GM20431 (cell line): ENCODE measurements around the gene PKNOX2.

ENCODE experiments used
- in situ Hi-C: fragments of 300-500 bp; cut with MseI, MboI; formaldehyde crosslinking; loops from one replicate; pipeline ENCODE4 v1.15.0; 2020; ENCODE audit warnings: low sequenced_read_pairs; ENCODE audit not compliant: unreplicated experiment

Gene PKNOX2, protein sequence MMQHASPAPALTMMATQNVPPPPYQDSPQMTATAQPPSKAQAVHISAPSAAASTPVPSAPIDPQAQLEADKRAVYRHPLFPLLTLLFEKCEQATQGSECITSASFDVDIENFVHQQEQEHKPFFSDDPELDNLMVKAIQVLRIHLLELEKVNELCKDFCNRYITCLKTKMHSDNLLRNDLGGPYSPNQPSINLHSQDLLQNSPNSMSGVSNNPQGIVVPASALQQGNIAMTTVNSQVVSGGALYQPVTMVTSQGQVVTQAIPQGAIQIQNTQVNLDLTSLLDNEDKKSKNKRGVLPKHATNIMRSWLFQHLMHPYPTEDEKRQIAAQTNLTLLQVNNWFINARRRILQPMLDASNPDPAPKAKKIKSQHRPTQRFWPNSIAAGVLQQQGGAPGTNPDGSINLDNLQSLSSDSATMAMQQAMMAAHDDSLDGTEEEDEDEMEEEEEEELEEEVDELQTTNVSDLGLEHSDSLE

DNA sequence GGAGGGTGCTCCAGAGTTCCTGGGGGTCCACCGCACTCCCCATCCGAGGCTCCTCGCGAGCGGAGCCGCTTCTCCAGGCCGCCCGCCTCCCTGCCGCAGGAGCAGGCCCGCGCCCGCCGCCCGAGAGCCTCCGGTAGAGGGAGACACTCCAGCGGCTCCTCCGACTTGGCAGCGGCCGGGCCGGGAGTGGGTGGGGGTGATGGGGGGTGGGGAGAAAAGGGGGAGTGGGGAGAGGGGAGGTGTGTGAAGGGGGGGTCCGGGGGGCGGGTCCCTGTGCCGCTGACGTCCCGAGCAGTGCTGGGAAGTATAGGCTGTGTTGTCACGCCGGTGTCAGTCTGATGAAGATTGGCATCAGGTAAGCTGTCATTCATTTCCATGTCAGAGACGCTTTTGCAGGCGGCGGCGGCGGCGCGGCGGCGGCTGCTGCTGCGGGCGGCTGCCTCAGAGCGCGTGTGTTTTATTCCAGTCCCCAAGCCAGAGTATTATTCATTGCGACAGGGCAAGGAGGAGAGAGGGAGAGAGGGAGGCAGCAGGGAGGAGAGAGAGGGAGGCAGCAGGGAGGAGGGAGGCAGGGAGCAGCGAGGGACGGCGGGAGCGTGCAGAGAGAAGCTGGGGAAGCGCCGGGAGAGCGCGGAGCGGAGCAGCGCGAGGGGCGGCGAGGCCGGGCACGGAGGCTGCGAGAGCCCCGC lies at the start of gene PKNOX2:
TSS of gene PKNOX2 (plus strand) at position 330 of the 689 bp plus-strand sequence. CDS start 186,555 bp downstream, outside the sequence.
- in situ Hi-C loops: no loop called here

DNA sequence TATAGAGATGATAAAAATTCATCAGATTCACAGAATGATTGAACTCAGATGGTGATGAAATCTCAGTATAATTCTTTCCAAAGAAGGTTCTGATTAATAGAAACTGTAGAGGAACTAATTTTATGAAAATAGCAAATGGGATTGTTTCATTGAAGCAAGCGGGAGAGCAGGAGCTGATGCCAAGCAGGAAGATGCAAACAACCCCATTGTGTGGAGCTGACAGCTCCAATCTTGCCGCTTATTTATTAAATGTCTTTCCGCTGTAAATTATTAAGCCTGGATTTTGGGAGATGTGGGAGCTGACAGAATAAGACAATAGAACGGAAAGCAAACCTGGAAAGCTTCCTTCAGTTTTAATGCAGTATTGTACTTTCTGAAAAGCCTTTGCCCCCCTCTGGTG lies 47.1 kb upstream of the PKNOX2 start:
- in situ Hi-C loops: no loop called here

DNA sequence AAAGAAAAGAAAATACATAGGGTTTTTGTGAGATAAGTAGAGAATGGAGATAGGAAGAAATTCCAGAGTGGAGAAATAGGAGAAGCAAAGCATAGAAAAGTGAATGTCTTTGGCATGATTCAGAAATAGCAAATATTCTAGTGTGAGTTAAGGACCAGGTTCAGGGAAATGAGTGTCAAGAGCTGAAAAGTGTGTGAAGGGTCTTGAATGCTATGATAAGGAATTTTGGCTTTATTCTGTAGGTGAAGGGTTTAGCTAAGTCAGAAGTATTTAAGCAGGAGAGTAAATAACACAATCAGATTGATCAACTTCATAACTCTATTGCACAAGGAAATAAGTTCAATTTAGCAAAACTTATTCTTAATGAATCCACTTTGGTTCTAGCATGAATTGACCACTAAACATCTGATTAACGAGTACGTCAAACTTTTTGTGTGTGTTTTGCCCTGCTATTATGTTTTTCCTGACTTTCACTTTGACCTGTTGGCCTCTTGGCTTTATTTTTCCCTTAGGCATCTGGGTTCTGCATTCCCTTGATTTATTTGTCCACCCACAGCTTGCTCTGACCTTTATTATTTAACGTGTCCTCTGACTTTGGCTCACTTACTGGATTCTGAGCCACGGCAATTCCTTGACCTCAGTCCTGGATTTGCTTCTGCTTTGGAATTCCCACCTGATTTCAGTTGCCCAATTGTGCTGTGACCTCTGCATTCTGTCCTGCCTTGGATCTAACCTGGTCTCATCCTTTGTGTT lies 41.2 kb upstream of the PKNOX2 start:
- in situ Hi-C loops: no loop called here

DNA sequence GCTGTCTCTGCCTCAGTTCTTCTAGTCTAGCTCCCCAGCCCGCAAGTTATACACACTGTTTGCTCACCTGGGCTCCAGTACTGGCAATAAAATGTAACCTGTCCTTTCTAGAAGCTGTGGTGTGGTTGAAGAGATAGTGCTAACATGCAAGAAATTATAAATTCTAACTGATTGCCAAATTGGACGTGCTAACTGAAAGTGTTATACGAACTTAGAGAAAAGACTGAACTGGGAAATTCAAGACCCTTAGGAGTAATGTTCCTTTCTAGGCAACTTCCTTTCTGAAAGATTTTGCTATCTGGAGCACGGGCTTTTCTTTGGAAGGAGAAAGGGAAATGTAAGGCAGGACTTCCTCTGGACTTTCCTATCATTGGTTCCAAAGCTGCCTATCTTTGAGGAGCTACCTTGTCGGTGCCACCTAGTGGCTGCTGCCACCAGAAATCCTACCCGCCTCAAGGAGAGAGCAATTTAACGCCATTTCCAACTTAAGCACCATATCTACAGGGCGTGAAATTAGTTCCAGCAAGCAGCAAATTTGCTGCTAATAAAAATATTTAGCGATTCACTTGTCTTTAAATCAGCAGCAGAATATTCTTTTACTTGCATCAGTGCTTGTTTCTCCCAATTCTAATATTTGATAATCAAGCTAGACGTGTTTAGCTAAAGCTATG lies 40.5 kb upstream of the PKNOX2 start:
- in situ Hi-C loops: no loop called here

DNA sequence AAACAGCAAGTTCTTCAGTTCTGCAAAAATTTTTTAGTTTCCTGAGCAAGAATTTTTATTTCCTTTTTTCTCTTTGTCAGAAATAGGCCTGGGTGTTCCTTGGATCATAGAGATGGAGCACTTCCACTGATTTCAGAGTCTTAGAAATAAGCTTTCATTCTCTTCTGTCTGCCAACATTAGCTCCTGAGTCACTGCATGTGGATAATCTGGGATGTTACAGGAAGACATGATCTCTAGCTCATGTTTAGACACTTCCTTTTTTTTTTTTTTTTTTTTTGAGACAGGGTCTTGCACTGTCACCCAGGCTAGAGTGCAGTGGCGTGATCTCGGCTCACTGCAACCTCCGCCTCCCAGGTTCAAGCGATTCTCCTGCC lies 39.9 kb upstream of the PKNOX2 start:
- in situ Hi-C loops: no loop called here

DNA sequence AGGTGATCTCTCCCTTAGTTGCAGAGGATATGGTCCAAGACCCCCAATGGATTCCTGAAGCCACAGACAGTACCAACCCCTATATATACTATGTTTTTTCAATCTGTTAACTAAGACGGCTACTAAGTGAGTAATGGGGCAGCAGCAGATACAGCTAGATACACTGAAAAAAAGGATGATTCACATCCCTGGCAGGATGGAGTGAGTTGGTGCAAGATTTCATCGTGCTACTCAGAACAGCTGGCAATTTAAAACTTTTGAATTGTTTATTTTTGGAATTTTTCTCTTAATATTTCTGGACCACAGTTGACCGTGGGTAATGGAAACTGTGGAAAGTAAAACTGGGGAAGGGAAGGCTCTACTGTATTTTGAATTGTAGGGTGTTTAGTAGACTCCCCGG lies 36.1 kb upstream of the PKNOX2 start:
- in situ Hi-C loops: no loop called here

DNA sequence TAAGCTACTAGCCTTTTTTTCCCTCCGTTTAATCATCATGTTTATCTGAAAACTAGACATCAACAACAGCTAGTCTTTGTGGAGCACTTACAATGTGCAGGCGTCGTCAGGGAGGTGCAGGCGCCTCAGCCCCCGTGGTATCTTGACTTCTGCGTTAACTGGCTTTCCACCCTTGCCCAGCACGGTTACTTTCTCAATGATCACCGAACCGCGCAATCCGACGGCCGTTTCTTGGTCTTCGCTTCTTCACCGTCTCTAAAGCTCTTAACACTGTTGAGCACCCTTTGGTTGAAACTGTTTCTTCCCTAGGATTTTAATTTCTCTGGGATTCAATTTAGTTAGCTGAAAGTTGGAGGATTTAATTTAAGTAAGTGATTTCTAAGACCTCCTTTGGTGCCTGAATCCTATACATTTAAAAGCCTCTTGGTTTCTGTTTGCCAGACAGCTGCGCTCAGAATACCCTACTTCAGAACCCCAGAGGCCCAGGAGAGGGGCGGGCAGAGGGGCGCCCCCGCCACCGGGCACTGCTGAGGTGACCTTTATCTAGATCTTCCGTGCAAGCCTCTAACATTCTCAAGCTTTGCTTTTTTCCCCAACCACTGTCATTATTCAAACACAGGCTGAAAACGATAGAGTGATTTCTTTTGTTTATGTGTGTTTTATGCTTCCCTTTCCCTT lies 35.1 kb upstream of the PKNOX2 start:
- in situ Hi-C loops: no loop called here

DNA sequence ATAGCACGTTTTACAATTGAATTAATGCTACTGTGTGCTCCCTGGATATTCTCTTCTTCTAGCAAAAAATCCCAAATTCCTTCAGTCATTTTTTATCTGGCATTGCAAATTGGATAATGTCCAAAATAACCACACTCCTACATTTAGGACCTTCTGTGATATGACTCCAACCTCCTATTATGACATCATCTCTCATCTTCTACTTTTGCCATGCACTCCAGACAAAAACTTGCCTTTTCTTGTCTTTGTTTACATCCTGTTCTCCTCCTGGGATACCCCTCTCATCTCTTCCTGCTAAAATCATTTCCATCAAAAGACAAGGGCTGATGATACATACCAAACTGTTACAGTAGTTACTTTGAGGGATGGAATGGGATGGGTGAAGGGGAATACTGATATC lies 32.5 kb upstream of the PKNOX2 start:
- in situ Hi-C loops: loop anchor here (10.0 kb wide), 1 partner anchor 157 kb away; no protein-coding TSS in a partner anchor

DNA sequence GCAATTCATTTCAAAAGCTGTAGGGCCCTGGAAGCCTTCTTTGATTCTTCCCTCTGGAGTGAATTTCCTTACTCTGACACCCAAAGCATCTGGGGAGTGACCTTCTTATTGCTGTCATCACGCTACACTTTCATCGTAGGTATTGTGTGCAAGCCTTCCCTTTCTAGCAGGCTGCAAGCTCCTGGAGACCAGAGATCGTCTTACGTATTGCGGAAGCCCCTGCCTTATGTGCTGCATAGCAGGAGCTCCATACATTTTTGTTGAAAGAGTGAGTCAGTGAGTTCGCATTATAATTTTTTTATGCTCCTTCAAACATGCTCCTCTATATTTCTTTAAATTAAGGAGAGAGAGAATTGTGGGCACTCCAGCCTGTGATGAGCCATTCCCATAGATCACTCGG lies 32.0 kb upstream of the PKNOX2 start:
- in situ Hi-C loops: loop anchor here (10.0 kb wide), 1 partner anchor 158 kb away; no protein-coding TSS in a partner anchor

DNA sequence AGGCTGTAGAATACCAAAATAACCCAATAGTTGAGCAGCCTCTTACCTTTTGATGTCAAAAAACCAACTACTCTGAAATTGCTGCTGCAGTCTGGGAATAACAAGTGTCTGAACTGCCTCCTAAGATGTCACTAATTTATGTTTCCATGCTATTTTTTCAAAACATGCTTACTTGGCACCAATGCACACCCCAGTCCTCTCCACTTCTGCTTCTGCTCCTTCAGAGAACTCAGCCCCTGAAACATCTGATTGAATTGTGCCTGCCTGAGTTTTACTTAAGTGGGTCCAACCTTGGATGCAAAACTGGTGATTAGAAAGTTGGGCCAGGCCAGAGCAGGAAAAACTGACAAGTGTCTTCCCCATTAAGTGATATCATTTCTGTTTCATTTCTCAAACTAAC lies 28.6 kb upstream of the PKNOX2 start:
- in situ Hi-C loops: loop anchor here (10.0 kb wide), 1 partner anchor 161 kb away; no protein-coding TSS in a partner anchor

DNA sequence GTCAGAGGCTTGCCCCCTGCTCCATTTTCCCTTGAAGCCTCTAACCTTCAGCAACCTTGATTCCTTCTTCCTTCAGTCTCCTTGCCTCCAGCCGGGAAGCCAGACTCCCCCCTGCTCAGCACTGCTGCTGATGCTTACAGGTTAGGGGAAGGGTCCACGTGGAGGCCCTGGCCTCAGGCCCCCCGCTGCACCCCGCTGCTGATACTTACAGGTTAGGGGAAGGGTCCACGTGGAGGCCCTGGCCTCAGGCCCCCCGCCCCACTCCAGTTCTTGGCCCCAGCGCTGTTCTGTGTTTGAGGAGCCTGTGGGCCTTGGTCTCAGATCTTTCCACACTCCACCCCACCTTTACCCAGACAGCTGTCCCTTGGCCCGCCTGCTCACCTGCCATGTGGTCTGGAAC lies 25.6 kb upstream of the PKNOX2 start:
- in situ Hi-C loops: loop anchor here (10.0 kb wide), 1 partner anchor 164 kb away; no protein-coding TSS in a partner anchor

DNA sequence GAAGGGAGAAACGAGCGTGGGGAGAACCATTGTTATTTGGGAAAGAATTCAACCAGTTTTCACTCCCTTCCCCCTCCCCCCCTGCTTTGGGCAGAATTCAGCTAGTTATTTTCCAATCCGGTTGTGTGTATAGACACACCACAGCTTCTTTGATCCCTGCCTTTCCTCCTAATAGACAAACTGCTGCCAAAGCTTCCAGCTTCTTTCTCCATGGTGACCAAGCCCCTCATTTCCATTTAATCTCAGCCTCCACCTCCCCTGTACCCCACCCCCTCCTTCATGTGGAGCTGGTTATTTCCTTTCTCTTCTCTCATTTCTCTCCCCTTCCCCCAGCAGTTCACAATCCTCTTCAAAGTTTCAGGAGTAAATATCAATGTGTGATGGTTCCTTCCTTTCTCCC lies 24.8 kb upstream of the PKNOX2 start:
- in situ Hi-C loops: loop anchor here (10.0 kb wide), 2 partner anchors 165 to 185 kb away; partner anchors contain the start of gene CCDC15

DNA sequence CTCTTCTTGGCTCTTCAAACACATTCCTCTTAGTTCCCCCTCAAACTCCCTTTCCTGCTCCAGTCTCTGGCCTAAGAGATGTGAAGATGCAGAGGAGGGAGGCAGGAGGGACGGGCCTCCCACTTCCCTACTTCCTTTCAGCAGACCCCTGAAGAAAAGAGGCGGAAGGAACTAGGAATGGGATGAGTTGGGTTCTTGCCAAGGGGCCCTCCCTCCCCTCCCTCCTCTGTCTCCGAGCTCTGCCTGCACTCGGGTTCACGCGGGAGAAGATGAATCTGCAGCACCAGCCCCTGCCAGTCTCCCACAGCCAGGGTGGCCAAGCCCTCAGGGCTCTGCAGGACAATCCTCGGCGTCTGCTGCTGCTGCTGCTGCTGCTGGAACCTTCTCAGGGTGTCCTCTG lies 24.3 kb upstream of the PKNOX2 start:
- in situ Hi-C loops: loop anchor here (10.0 kb wide), 1 partner anchor 185 kb away; the partner anchor contains the start of gene CCDC15

DNA sequence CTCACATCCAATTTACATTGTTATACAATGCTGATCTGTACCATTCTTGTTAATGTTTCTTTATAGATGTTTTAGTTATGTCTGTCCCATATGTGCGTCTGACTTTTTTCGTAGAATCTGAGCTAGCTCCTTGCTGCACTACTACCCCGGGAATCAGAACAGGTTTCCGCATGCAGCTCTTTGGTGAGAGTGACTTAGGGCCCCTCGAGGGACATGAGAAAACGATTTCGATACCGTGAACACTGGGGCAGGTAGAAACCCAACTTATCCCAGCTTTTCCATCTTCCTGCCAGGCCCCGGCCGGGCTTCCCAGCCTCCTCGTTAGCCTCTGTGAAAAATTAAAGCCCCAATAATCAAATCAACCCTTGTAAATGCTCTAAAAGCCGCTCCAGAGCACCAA lies 23.4 kb upstream of the PKNOX2 start:
- in situ Hi-C loops: loop anchor here (10.0 kb wide), 1 partner anchor 186 kb away; the partner anchor contains the start of gene CCDC15

DNA sequence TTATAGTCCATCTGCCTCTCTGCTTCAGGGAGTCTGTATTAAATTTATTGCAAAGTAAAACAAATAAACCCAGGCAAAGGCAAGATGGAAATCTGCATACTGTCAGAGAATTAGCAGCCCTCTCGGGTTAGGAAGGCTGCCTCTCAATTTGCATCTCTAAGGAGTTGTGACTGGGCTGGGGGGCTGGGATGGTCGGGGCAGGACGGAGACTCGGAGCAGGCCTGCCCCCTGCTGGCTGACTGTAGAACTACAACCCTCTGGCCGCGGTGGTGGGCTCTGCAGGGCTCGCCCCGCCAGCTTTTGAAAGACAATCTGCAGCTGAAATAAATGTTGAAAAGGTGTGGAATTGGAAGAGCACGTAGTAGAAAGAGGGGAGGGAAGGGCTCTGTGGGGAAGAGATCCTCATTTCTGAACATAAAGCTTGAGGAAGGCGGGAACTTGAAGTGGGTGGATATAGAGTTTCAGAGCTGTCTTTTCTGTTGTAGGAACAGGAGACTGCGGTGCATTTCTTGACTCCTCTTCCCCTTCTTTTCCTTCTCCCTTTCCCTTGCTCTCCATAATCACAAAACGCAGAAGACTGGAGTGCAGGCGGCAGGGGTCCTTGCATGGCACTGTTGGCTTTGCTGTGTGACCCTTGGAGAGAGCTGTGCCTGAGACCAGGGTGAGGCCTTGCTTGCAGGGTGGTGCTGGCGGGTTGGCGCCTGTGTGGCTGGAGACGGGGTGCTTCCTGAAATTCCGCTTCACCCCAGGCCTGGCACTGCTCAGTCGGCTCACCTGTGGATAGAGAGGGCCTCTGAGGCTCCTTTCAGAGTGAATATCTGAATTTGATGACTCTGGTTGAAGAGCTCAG lies 22.6 kb upstream of the PKNOX2 start:
- in situ Hi-C loops: loop anchor here (10.0 kb wide), 1 partner anchor 187 kb away; the partner anchor contains the start of gene CCDC15

DNA sequence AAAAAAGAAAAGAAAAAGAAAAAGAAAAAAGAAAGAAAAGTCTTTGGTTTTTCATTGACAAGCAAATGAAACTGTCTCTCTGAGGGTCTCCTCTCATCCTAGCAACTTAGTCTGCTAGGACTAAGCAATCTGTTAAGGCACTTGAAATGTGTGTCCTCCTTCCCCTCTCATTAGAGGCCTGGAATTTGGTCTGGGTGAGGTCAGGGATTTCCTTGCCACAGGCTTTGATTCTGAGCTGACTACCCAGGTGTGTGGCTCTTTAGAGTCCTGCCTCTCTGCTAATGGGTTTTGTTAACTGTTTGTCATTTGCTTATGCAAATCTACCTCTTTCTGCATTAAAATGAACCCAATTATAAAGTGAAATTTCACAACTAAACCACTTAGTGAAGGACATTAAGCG lies 18.3 kb upstream of the PKNOX2 start:
- in situ Hi-C loops: loop anchor here (10.0 kb wide), 1 partner anchor 191 kb away; the partner anchor contains the start of gene CCDC15

DNA sequence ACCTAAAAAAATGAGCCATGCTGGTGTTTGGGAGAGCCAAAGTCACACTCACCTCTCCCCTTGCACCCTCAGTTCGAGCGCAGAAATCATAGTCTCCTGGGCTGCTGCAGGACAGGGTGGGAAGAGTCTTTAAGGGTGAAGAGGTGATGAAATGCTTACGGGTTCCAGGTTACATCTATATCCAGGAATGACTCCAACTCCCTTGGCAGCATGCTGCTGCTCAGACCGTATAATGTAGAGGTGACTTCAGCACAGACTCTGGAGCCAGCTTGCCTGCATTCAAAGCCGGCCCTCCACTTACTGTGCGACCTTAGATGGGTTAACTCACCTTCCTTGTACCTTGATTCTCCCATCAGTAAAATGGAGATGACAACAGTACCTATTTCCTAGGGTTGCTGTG lies 17.3 kb upstream of the PKNOX2 start:
- in situ Hi-C loops: loop anchor here (10.0 kb wide), 1 partner anchor 192 kb away; the partner anchor contains the start of gene CCDC15

DNA sequence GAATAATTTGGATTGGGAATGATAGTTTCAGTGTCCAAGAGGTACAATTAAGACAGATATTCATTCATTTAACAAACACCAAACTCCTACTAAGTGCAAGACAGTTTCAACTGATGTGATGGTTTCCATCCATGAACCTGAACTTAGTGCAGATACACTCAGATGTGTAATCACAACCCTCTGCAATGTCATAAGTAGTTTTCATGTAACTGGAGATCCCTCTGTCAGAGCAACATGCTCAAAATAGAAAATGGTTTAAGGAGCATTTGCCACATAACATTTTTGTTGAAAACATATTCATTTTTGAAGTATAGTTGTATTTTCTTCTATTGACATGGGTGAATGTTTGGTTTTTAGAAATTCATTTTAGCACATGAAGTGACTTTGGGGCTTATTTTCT lies 16.5 kb upstream of the PKNOX2 start:
- in situ Hi-C loops: loop anchor here (10.0 kb wide), 1 partner anchor 193 kb away; the partner anchor contains the start of gene CCDC15
